Left hindlimb (tissue), 1 donor: ENCODE results near the gene KDM3B.
A peak's percentile ranks its signal among the peaks of the same experiment; 100 is the strongest.
"Not testable (repeated sequence)": the region's sequence is repeated elsewhere in the genome, so short reads cannot be mapped to it uniquely, and the experiment has no call there.

Source experiments
- DNase-seq: peaks from one replicate; pipeline ENCODE4 v3.0.0-alpha.2; 2018

The KDM3B gene

DNA sequence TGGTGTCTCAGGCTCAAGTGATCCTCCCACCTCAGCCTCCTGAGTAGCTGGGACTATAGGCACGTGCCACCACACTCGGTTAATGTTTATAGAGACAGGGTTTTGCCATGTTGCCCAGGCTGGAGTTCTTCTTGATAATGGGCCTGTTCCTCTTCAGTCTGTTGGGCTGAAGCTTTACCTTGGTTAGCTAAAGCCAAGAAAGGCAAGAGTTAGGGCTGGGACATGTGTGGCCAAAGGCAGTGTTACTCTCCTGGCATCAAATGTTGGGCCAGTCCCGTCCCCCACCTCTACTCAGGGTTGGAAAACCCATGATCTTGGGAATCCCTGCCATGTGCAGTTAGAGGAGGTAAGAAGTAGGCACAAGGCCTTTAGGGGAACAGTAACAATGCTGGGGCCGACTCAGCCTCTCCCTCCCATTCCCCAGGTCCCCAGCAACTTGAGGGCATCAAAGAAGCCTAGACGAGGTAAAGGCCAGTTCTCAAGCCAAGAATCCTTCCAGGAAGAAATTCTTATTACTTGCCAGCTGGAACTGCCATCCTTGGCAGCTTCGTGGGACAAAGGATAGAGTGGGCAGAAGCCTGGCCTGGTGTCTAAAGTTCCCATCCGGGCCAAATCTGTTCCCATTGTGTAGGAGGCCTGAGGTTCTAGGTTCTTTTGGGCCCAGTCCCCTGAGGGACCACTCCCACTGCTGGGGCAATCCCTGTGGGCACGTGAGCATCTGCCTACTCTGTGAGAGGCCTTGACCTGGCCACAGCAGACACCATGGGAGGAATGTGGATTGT is 117.2 kb downstream of the KDM3B start:
- DNase-seq, result peak; percentile 91

DNA sequence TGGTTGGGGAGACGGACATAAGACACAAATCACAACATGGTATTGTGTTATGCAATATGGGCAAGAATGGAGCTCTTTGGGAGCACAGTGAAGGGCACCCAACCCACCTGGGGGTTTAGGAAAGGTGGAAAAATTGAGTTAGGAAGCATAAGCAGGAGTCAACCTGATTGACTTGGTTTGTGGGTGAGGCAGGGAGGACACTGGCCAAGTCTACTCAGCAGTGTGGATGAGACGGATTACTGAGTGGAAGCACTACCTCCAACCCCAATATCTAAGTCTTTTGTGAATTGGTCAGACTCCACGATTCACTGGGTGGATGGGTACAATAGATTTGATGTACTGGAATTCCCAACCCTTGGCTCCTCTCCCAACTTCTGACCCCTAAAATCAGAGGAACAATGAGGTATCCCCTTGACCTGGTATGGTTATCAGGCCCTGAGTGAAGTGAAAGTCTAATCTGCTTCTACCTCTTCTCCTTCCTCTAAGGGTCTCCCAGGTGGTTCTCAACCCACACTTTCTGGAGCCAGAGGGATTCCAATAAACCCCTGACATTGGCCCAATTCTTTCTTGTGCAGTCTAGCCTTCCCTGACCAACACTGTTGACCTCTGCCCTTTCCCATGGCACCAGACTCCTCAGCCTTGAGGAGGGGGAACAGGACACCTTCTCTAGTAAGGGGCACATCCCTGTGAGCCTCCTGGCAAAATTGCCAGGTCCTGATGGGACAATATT is 118.0 kb downstream of the KDM3B start:
- DNase-seq, result peak; percentile 64

DNA sequence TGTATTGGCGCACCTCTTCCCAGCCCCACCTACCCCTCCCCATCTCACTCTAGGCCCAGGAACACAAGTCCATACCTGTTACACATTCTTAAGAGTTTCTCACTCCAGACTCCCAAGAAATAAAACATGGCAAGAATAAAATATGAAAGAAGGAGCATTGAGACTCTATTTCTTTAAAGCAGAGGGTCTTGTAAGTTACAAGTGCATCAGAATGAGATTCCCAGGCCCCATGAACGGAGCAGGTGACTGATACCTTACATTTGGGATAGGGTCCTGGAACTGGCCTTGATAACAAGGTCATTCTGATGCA is 118.5 kb downstream of the KDM3B start:
- DNase-seq, result no peak

DNA sequence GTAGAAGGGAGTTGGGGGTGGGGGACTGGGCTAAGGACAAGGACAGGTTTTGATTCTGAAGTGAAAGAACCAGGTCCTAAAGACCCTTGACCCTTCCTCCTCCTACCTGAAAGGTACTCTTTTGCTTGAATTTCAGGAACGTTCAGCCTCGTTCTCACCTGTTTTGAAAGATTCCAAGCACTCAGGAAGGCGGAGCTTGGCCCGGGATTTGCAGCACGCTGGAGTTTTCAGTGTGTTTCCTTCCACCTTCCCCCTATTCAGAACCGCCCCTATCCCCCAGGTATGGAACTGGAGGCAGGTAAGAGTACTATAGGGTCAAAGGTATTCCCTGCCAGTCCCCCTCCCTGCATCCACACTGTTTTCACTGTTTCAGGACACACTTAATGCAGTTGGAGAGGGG is 119.9 kb downstream of the KDM3B start:
- DNase-seq, result no peak

DNA sequence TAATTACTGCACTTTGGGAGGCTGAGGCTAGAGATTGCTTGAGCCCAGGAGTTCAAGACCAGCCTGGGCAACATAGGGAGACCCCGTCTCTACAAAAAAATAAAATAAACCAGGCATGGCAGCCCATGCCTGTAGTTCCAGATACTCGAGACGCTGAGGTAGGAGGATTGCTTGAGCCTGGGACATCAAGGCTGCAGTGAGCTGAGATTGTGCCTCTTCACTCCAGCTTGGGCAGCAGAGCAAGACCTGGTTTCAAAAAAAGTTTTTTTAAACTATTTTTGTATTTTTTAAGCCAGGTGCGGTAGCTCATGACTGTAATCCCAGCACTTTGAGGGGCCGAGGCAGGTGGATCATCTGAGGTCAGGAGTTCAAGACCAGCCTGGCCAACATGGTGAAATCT is 120.7 kb downstream of the KDM3B start:
- not testable (repeated sequence) for DNase-seq

DNA sequence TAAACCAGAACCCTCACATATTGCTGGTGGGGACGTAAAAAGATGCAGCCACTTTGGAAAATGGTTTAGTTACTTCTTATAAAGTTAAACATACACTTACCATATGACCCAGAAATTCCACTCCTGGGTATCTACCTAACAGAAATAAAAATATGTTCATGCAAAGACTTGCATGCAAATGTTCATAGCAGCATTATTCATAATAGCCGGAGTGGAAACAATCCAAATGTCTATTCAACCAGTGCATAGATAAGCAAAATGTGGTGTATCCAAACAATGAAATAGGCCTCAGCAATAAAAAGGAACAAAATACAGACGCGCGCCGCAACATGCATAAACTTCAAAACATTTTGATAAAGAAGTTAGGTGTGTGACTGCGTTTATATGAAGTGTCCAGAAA is 124.4 kb downstream of the KDM3B start:
- DNase-seq, result no peak

DNA sequence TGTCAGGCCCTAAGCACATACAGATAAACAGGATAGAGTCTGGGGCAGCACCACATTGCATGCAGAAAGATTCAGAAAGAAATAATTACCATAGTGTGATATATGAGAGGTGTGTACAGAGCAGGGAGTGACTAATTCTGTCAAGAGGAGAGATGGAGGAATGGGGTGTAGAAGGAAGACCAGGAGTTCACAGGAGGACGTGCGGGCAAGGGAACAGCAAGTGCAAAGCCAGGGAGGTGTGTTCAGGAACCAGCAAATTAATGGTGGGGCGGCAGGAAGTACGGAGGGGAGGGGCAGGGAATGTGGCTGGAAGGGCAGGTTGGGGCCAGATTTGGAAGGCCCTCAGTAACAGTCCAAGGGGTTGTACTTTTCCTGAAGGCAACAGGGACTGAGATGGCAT is 130.2 kb downstream of the KDM3B start:
- no peak for DNase-seq
